HEK293T (cell line): Measurements from ENCODE around the gene GJB4.

ENCODE experiments used
- ARNT ChIP-seq: fragments of 450-650 bp; IDR thresholded peaks from 2 replicates; pipeline ENCODE4 v1.6.1; 2017; ENCODE audit warnings: mild to moderate bottlenecking
- BHLHE40 ChIP-seq: fragments of 450-650 bp; IDR thresholded peaks from 2 replicates; pipeline ENCODE4 v1.6.1; 2016; ENCODE audit warnings: mild to moderate bottlenecking, moderate library complexity, borderline replicate concordance
- ELF4 ChIP-seq: fragments of 450-650 bp; IDR thresholded peaks from 2 replicates; pipeline ENCODE4 v1.6.1; 2017; ENCODE audit warnings: antibody characterized with exemption
- FOXA1 ChIP-seq: fragments of 450-650 bp; IDR thresholded peaks from 2 replicates; pipeline ENCODE4 v1.6.1; 2016; ENCODE audit warnings: mild to moderate bottlenecking
- FOXK2 ChIP-seq: fragments of 450-650 bp; IDR thresholded peaks from 2 replicates; pipeline ENCODE4 v1.6.1; 2016; ENCODE audit warnings: mild to moderate bottlenecking
- FOXM1 ChIP-seq: fragments of 450-650 bp; IDR thresholded peaks from 2 replicates; pipeline ENCODE4 v1.6.1; 2017; ENCODE audit warnings: mild to moderate bottlenecking, borderline replicate concordance
- HDGF ChIP-seq: fragments of 450-650 bp; IDR thresholded peaks from 2 replicates; pipeline ENCODE4 v1.6.1; 2017; ENCODE audit warnings: antibody characterized with exemption, borderline replicate concordance
- NFRKB ChIP-seq: fragments of 450-650 bp; IDR thresholded peaks from 2 replicates; pipeline ENCODE4 v1.6.1; 2016; ENCODE audit warnings: mild to moderate bottlenecking, moderate library complexity
- PKNOX1 ChIP-seq: fragments of 450-650 bp; IDR thresholded peaks from 2 replicates; pipeline ENCODE4 v1.6.1; 2016
- SP1 ChIP-seq: fragments of 450-650 bp; IDR thresholded peaks from 2 replicates; pipeline ENCODE4 v1.6.1; 2017
- SUZ12 ChIP-seq: fragments of 450-650 bp; IDR thresholded peaks from 2 replicates; pipeline ENCODE4 v1.6.1; 2016; ENCODE audit warnings: mild to moderate bottlenecking
- TARDBP ChIP-seq: fragments of 450-650 bp; IDR thresholded peaks from 2 replicates; pipeline ENCODE4 v1.6.1; 2016
- ZNF384 ChIP-seq: fragments of 450-650 bp; IDR thresholded peaks from 2 replicates; pipeline ENCODE4 v1.6.1; 2016

GRCh38 chr1:34755961-34756360 is 3.6 kb upstream of the GJB4 start:
- no peak for TF ChIP-seq ELF4
- TF ChIP-seq HDGF: no peak
- TF ChIP-seq FOXM1: no peak
- no peak for TF ChIP-seq ARNT
- TF ChIP-seq BHLHE40: no peak
- TF ChIP-seq PKNOX1: no peak
- no peak for TF ChIP-seq FOXK2
- TF ChIP-seq SP1: no peak
- no peak for TF ChIP-seq NFRKB
- no peak for TF ChIP-seq ZNF384
- TF ChIP-seq FOXA1: no peak
- TF ChIP-seq SUZ12: no peak
- TF ChIP-seq TARDBP: no peak
